ENCODE data around the gene RAD51D. TPM values are rescaled to one million over a fixed set of nuclear protein-coding genes. Genes with fewer than 3 reads are reported as not detected.

The RAD51D gene
- total and polyA plus RNA-seq, 10 of the 15 experiments (the other 5 are each of a cell fraction or from before 2014, with no cell fraction given) = 2.6 to 29.3 (median 13.5) TPM

GRCh38 chr17:35052241-35052610, 67.4 kb downstream of the RAD51D start:
- POLR2A ChIA-PET = interaction anchor here (0.9 to 2.0 kb wide), 4 partner anchors 10 to 27 kb away, joined by 3 to 10 read pairs (median 3); no protein-coding TSS in a partner anchor
- Histone ChIP-seq H3K79me2 (ENCODE audit: control insufficient read depth, insufficient read depth, low read length) (peaks cover 33% of the 10 kb centered on the region), H3K9ac (ENCODE audit: control insufficient read depth, insufficient read depth, low read length) (no peak overlapping the region), H4K20me1 (ENCODE audit: control insufficient read depth, insufficient read depth) (no peaks in the 10 kb centered on the region), H3K36me3 (ENCODE audit: control insufficient read depth in 2 of 2, insufficient read depth in 2 of 2, low read length in 1 of 2) (peaks cover 0 to 1% of the 10 kb centered on the region in 2 experiments; a peak in 1 of 4 replicates), H2AFZ (ENCODE audit: control insufficient read depth, low read depth, low read length) (no peak overlapping the region), H3K4me3 (peak overlapping the region; percentile 4; the same call in 1 of the 2 replicates), H3K4me2 (ENCODE audit: control insufficient read depth, insufficient read depth) (peak overlapping the region; percentile 89), H3K27me3 (replicated peaks in 1 of 2; ENCODE audit: control insufficient read depth in 2 of 2, insufficient read depth in 2 of 2, low read length in 1 of 2) (no peaks in the 10 kb centered on the region), H3K4me1 (ENCODE audit: control insufficient read depth, insufficient read depth, low read length) (peaks cover 27% of the 10 kb centered on the region), H3K9me3 (replicated peaks; ENCODE audit: control insufficient read depth, insufficient read depth, low read length) (no peaks in the 10 kb centered on the region), H3K27ac (ENCODE audit: control insufficient read depth, insufficient read depth) (peak overlapping the region; percentile 93)
- BruUV-seq (replicated peaks) = no TSS peak
- SMC1A ChIA-PET (ENCODE audit: uncharacterized antibody, unreplicated experiment) = interaction anchor here (1.8 to 12.0 kb wide), 4 partner anchors 11 to 32 kb away, joined by 6 to 221 read pairs (median 52); partner anchors contain the start of gene RFFL
- FAIRE-seq (no peak), ATAC-seq (peak; percentile 47), DNase-seq (ENCODE audit: low read depth, low spot score) (no peak)
- TF ChIP-seq ZNF592 (IDR thresholded peaks at IDR 0.05) (no peak), RELB (IDR thresholded peaks at IDR 0.05; ENCODE audit: low read depth) (0 out of 2 replicates have a peak, but pooled peaks have one; percentile 15), IKZF1 (conservative IDR thresholded peaks at IDR 0.05) (peak; percentile 45; the same call in 1 of the 2 replicates), IKZF2 (IDR thresholded peaks at IDR 0.05) (peak in 1 of 2 experiments; percentile 43; a peak in 2 of 4 replicates), HSF1 (IDR thresholded peaks at IDR 0.05; ENCODE audit: low read depth, low read length) (no peak), ATF7 (IDR thresholded peaks at IDR 0.05; ENCODE audit: low read depth) (0 out of 2 replicates have a peak, but pooled peaks have one; percentile 11)
- CTCF ChIA-PET = interaction anchor here (1.6 to 3.1 kb wide), 2 partner anchors 12 to 38 kb away, joined by 6 to 23 read pairs; partner anchors contain the start of gene RFFL
- RAD21 ChIA-PET (ENCODE audit: unreplicated experiment) = interaction anchor here (1.1 to 6.9 kb wide), 4 partner anchors 12 to 67 kb away, joined by 3 to 73 read pairs (median 17); partner anchors contain the start of gene RFFL
- intact Hi-C loops (cut with micrococcal nuclease; ENCODE audit: unreplicated experiment) = no loop called here
- in situ Hi-C loops (cut with MboI) = no loop called here
